HG03469 (cell line): ENCODE results near the gene FIBP.

Source experiments
- ATAC-seq: cut with Tn5 transposase; IDR thresholded peaks from one replicate; pipeline ENCODE4 v1.9.1; 2021; ENCODE audit warnings: mild to moderate bottlenecking, moderate library complexity, moderate number of reproducible peaks; ENCODE audit not compliant: unreplicated experiment

Gene FIBP

GRCh38 chr11:65888163-65888814 lies at the start of gene FIBP:
FIBP (minus strand) TSS chr11:65888471; CDS start chr11:65888418, 53 bp downstream.
- peak; percentile 25 for ATAC-seq

GRCh38 chr11:65937766-65938165 lies 49.5 kb upstream of the FIBP start:
- no peak for ATAC-seq

DNA sequence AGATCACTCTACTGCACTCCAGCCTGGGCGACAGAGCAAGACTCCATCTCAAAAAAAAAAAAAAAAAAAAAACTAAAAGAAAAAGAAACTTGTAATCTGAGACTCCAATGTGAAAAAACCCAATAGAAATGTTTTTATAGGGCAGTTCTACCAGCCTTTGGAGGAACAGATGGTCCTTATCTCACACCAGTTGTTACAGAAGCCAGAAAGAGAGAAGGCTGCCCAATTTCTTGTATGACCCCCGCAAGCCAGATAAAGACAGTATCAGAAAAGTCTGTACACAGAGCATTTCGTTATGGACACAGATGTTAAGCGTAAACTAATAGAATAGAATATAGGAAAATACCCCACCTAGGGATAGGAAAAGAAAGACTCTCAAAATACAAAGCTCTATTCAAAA lies 45.7 kb upstream of the FIBP start:
- no peak for ATAC-seq

DNA sequence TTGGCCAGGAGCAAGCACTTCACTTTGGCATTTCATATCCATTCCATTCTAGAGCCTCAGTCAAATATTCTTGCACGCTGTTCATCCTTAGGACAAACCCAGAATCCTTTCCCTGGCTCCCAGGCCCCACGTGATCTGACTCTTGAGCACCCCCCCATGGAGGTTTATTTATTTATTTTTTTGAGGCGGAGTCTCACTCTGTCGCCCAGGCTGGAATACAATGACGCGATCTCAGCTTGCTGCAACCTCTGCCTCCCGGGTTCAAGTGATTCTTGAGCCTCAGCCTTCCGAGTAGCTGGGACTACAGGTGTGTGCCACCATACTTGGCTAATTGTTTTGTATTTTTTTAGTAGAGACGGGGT lies 44.3 kb upstream of the FIBP start:
- no peak for ATAC-seq

DNA sequence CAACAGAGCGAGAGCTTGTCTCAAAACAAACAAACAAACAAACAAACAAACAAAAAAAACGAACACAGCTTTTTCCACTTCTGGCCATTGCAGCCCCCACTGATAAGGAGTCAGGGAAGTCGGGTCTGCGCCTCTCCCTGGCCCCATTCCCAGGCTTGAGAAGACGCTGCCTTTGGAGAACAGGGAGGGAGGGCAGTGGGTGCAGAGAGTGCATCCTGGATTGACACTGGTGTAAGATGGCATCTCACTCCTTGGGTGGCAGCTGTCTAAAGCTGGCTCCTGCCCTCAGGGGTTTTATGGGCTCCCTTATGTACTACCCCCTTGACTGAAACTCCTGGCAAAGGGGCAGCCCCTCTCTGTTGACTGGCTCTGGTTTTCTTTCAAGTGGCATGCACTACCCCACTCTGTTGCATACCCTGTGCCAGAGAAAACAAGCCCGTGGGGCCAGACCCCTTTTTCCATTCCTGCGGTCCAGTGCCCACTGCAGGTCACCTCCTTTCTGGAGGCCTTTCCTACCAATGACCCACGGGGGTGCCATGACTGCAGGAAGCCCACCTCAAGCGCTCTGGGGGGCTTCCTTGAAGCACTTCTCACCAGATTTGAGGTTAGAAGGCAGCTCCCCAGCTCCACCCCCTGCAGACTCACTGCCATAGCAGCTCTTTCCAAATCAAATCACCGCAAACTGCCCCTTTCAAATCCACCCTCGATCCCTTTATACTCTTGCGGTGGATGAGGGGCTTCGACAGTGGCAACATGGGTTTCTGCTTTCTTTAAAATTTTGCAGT lies 43.7 kb upstream of the FIBP start:
- no peak for ATAC-seq

DNA sequence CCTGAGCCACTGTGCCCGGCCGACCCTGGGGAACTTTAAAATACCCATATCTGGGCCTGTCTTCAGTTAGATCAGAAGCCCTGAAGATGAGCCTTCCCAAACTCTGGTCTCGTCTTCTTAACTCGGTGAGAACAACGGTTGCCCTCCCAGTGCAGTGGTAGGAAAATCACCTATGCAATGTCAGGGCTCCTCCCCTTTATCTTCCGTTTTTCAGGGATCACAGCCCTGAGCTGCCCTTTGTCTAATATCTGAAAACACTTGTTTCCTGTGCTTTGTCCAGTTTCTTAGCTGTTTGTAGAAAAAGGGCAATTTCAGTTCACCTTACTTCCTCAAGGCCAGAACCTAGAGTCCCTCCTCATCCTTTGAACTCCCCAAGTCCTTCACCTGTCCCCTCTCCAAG lies 40.4 kb upstream of the FIBP start:
- ATAC-seq: no peak

GRCh38 chr11:65927904-65928397 lies 39.7 kb upstream of the FIBP start:
- ATAC-seq: no peak

- no peak for ATAC-seq
These were observed 37.1 kb upstream of the FIBP start for GRCh38 chr11:65925397-65925796.

DNA sequence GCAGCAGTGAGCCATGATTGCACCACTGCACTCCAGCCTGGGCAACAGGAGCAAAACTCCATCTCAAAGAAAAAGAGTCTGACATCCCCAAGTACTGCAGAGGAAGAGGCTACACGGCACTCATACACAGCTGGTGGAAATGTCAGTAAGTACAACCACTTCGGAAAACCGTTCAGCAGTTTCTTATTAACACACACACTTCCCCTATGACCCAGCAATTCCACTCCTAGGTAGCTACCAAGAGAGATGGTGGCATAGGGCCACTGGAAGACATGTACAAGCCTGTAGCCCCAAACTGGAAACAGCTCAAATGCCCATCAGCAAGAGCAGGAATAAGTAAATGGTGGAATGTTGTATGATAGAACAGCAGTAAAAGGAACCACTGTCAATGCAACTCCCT lies 34.3 kb upstream of the FIBP start:
- ATAC-seq: no peak

DNA sequence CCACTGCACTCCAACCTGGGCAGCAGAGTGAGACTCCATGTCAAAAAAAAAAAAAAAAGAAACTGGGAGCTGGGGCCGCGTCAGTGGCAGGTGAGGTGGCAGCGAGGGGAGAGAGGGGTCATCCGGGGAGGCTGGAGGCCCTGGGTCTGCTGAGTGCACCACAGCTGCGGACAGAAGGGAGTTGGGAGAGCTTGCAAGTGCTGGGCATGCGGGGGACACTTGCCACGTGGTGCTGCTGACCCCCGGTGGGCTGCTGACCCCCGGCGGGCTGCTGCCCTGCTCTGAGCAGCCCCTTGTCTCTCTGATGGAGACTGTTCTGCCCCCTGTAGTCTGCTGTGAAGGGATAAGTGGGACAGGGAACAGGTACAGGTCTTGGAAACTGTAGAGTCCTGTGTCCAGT lies 33.6 kb upstream of the FIBP start:
- no peak for ATAC-seq

- no peak for ATAC-seq
These were observed 32.8 kb upstream of the FIBP start for GRCh38 chr11:65921033-65921555.

GRCh38 chr11:65920372-65920802 lies 32.1 kb upstream of the FIBP start:
- ATAC-seq: no peak

GRCh38 chr11:65919573-65920371 lies 31.5 kb upstream of the FIBP start:
- ATAC-seq: no peak

- ATAC-seq: peak; percentile 63
These were observed 30.9 kb upstream of the FIBP start, which contains the start of gene DRAP1 for GRCh38 chr11:65919141-65919572. DRAP1 (plus strand) TSS chr11:65919426; CDS start chr11:65919502, 76 bp downstream.

DNA sequence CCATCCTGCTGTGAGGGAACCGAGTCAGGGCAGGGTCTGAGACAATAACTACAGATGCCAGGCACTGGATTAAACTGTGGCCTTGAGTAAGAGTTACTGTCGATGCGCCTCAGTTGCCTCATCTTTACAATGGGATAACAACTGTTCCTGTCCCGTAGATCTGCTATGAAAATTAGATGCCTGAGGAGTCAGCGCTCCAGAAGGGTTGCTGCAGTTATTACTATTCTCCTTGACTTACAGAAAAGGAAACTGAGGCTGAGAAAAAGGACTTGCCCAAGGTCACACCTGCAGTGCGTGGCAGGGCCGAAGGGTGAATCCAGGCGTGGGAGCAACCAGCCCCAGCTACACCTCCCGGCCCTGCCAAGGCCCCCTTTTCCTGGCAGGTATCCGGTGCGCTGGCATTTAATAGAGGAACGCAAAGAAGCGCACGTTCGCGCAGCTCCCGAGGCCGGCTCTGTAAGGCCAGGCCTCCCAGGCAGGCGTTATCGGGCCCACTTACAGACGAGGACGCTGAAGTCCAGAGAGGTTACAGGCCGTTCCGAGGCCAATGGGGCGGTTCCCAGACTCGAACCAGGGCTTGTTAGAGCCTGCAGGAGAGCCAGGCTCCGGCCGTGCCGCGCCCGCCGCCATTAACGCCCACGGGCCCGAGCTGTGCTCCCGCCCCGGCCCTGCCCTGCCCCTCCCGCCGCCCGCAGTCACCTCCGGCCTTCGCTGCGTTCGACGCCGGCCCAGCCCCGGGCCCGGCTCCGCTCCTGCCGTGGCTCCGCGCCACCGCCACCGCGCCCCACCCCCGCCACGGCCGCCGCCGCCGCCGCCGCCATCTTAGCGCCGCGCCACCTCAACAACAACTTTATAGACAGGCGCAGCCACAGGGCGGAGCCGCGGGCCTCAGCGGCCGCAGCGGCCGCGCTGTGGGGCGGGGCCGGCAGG lies 30.2 kb upstream of the FIBP start, which contains the start of gene C11orf68:
C11orf68 (minus strand) TSS at position 852 of the 930 bp plus-strand sequence; CDS start at position 821, 31 bp downstream.
- ATAC-seq: no peak

- ATAC-seq: no peak
These were observed 29.4 kb upstream of the FIBP start for GRCh38 chr11:65917434-65918210.

- no peak for ATAC-seq
These were observed 28.8 kb upstream of the FIBP start for GRCh38 chr11:65917077-65917433.

DNA sequence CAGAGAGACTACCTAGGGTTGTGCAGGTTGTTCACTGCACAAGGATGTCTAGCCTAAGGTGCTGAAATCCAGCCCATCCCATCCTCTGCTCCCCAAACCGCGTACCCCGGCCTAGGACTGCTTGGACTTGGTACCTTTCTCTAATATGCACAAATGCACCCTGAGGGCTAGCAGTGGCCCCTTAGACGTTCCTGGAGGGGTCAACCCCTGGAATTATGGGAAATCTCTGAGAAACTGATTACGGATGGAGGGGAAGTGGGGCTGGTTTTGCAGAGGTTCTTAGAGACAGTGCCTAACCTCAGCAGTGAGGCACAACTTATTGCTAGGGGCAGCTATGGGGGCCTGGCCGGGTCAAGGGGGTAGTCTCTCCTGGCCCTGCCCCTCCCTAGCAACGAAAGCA lies 28.1 kb upstream of the FIBP start:
- ATAC-seq: no peak

DNA sequence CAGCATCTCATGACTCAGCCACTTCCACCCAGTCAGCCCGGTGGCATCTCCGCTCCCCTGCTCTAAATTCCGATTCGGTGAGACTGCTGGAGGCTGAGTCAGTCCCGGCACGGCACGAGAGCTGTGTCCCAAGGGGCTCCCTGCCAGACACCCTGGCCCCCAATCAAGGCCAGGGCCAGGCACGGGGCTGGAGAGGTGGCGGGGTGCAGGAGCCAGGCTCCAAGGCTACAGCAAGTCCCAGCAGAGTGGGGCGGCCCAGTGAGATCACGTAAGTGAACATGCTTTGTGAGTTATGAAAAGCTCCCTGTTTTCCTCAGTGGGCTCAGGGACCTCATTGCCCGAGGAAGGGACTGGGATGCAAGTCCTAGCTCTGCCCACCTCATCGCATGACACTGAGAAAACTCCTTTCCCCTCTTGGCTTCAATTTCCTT lies 27.6 kb upstream of the FIBP start:
- no peak for ATAC-seq
